HG03159 (cell line): ENCODE data around the gene ARHGEF17.

Experiments used
- ATAC-seq: cut with Tn5 transposase; IDR thresholded peaks from one replicate; pipeline ENCODE4 v1.9.1; 2021; ENCODE audit warnings: mild to moderate bottlenecking, moderate library complexity; ENCODE audit not compliant: unreplicated experiment

Gene ARHGEF17

GRCh38 chr11:73311394-73311869, 3.4 kb downstream of the ARHGEF17 start:
- ATAC-seq: no peak

GRCh38 chr11:73312036-73312435, 4.0 kb downstream of the ARHGEF17 start:
- no peak for ATAC-seq

GRCh38 chr11:73312851-73313327, 4.8 kb downstream of the ARHGEF17 start:
- no peak for ATAC-seq

- ATAC-seq: no peak
These were observed 5.6 kb downstream of the ARHGEF17 start for GRCh38 chr11:73313652-73314051.

DNA sequence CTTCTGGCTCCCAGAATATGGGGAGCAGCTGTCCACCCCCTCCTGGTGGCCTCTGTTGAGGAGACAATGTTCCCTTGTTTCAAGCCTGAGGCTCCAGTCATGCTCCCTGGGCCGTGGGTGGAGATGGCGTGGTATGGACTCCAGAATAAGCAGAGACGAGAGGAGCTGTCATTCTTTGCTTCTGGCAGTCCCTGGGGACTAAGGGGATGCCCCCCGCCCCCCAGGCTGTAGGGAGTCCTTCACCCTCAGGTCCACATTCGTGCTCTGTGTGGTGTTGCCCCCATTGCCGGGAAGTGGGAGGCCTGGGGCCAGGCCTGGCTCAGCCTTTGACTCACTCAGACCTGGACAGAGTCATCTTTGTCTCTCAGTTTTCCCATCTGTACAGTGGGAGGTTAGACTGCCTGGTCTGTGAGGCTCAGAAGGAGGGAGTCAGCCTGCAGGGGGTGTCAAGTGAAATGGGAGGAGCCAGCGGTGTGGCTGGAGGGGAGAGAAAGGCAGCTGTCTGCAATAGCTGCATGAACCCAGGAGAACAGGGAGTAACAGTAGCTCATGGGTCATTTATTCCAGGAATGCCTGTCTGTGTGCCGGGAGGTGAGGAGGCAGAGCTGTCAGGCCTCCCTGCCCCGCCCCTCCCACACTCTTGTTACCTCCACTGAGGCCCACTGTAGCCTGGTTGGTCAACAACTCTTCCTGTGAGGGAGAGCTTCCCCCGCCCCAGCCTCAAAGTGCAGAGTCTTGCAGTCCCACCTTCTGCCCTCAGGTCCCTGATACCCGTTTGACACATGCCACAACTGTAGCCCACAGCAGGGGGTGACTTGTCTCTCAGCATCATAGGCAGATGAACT, 6.3 kb downstream of the ARHGEF17 start:
- no peak for ATAC-seq

DNA sequence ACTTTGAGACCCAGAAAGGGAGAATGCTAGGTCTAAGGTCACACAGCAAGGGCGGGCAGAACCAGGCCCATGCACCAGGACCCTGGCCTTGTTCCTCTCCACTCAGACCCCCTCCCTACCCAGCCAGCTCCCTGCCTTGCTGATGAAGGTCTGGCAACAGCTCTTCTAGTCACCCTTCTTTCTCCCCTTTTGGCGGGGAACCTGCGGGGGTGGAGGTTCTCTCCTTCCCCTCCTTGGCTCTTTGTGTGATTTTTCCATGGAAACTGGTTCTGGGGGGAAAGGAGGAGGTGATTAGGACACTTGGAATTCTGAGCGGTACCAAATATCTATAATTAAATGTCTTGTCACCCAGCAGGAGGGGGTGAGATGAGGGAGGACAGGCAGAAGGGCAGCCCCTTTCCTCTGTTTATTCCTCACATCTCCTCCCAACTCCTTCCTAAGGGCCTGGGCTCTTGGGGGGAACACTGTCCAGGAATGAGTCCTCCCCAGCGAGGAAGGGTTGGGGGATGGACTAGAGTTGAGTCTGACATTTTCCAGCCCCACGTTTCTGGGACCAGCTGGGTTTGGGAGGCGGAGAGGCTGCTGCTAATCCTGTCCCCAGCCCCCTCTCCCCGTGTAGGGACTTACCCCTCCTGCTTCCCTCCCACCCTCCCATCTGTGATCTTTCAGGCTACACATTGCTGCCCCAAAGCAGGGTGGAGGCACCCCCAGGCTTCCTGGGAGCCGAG, 7.4 kb downstream of the ARHGEF17 start:
- no peak for ATAC-seq

- no peak for ATAC-seq
These were observed 8.3 kb downstream of the ARHGEF17 start for GRCh38 chr11:73316422-73316821.

DNA sequence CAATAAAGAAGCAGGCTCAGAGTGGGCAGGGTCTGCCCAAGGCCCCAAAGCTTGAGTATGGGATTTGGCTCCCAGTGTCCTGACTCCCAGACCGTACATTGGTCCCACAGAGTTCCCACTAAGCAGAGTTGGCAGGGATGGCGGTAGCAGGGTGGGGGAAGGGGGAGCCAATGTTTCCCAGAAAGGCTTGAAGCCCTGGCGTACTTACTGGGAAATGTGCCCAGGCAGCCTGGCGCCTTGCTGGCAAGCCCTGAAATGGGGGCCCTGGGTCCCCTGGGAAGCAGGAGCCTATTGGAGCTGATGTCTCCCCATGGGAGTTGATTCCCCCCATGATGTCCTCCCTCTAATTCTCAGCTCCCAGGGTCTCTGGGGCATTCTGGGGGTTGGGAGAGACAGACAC, 9.3 kb downstream of the ARHGEF17 start:
- no peak for ATAC-seq

DNA sequence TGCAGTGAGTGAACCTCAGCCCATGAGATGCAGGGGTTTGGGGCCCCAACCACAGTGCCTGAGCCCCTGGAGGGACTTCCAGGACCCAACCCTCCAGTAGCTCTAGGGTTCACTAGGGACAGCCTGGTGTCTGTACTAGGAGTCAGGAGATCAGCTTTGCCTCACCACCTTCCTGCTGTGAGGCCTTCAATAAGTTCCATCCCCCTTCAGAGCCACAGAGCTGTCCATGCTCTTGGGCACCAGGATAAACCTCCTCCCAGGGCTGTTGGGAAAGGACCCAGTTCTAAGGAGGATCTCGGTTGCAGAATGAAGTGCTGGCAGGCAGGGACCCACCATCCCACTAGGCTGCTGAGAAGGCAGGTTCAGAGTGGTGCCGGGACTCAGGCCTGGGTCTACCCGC, 9.7 kb downstream of the ARHGEF17 start:
- ATAC-seq: no peak

DNA sequence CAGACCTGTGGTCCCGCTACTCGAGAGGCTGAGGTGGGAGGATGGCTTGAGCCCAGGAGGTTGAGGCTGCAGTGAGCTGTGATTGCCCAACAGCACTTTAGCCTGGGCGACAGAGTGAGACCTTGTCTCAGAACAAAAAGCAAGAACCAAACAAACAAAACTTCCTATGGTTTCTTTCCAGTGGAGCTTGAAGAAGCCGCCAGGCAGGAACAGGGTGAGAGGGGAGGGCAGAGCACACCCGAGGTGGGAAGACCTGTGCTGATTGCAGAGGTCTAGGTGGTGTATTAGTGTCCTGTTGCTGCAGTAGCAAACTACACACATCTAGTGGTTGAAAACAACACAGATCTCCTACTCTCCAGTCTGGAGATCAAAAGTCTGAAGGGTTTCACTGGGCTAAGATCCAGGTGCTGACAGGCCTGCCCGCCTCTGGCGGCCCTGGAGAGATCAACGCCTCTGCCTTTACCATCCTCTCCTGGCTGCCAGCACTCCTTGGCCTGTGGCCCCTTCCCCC, 10.5 kb downstream of the ARHGEF17 start:
- no peak for ATAC-seq

GRCh38 chr11:73320763-73321603, 12.9 kb downstream of the ARHGEF17 start:
- no peak for ATAC-seq

GRCh38 chr11:73321604-73322381, 13.7 kb downstream of the ARHGEF17 start:
- ATAC-seq: no peak

- ATAC-seq: no peak
These were observed 14.6 kb downstream of the ARHGEF17 start for GRCh38 chr11:73322382-73323306.

- ATAC-seq: no peak
These were observed 15.4 kb downstream of the ARHGEF17 start for GRCh38 chr11:73323464-73323863.

DNA sequence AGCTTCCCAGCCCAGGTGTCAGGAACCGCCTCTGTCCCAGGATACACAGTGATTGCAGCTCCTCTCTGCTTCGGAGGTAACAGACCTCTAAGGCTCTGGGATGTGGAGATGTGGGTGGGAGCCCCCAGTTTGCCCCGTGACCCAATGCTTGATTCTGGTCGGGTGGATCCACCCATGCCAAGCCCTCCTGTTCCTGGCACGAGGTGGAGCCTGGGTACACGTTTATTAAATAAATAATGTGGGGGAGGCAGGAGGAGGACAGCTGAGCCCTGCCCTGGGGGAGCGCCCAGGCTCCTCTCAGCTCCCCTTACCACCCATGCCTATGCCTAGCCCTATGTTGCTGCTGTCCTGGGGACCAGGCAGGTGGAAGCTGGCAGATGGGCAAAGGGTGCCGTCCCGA, 16.0 kb downstream of the ARHGEF17 start:
- ATAC-seq: no peak

DNA sequence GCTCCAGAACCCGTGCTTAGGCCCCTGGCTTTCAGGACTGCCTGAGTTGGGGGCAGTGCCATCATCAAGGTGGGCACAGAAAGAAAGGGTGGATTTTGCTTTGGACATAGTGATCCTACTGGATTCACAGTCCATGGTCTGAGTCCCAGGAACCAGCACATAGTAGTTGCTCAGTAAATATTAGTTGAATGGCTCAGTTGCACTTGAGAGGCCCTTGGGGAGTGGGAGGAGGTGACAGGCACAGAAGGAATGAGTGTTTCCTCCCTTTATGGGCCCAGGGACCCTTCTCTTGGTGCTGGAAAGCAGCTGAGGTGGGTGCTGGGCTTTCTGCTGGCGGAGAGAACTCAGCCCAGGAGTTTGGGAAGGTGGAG, 16.6 kb downstream of the ARHGEF17 start:
- ATAC-seq: no peak

- ATAC-seq: peak; percentile 68
These were observed 17.2 kb downstream of the ARHGEF17 start for GRCh38 chr11:73325036-73325981.
